Keratinocyte (primary cell): ENCODE results near the gene ZNF581. TPM values are rescaled to one million over a fixed set of nuclear protein-coding genes. Genes with fewer than 3 reads are reported as not detected.

Experiments used
- DNase-seq: peaks from one replicate; pipeline ENCODE4 v3.0.0-alpha.2; 2011; ENCODE audit warnings: low read depth, missing footprints, low spot score
- FAIRE-seq: peaks from 2 replicates; lab custom pipeline; 2011; peaks lifted over from hg19 to GRCh38; lab: Jason Lieb, UNC
- H2AFZ ChIP-seq: 2 replicates; pipeline ENCODE4 v1.6.0; 2012; ENCODE audit warnings: low read length, control low read depth, inconsistent platforms; ENCODE audit not compliant: control insufficient read depth
- H3K27ac ChIP-seq: 2 replicates; pipeline ENCODE4 v1.5.1; 2011; ENCODE audit warnings: low read length; ENCODE audit not compliant: control insufficient read depth, insufficient read depth
- H3K27me3 ChIP-seq: 3 replicates; pipeline ENCODE4 v1.6.0; 2011; ENCODE audit warnings: low read length; ENCODE audit not compliant: control insufficient read depth, insufficient read depth; ENCODE audit errors: extremely low read depth
- H3K36me3 ChIP-seq, 2 experiments: 2 replicates in 1 of 2; 3 replicates in 1 of 2; pipeline ENCODE4 v1.5.1; 2011; ENCODE audit warnings: low read length in 2 of 2, mild to moderate bottlenecking in 1 of 2; ENCODE audit not compliant: control insufficient read depth in 2 of 2, insufficient read depth in 2 of 2; ENCODE audit errors: extremely low read depth in 1 of 2
- H3K4me1 ChIP-seq: 3 replicates; pipeline ENCODE4 v1.5.1; 2011; ENCODE audit warnings: low read length; ENCODE audit not compliant: control insufficient read depth, insufficient read depth; ENCODE audit errors: extremely low read depth
- H3K4me2 ChIP-seq: 3 replicates; pipeline ENCODE4 v1.6.0; 2011; ENCODE audit warnings: low read depth, low read length; ENCODE audit not compliant: control insufficient read depth, insufficient read depth; ENCODE audit errors: extremely low read depth
- H3K4me3 ChIP-seq, 3 experiments: fragments of 200-600 bp in 1 of 3; sonication (generic) in 1 of 3; 2 replicates in 2 of 3; 3 replicates in 1 of 3; pipeline ENCODE4 v1.5.1; 2011 to 2016; ENCODE audit warnings: low read length in 3 of 3, mild to moderate bottlenecking in 3 of 3, control low read depth in 2 of 3, inconsistent platforms in 1 of 3, low read depth in 1 of 3, mixed read lengths in 1 of 3, mixed run types in 1 of 3, moderate library complexity in 1 of 3; ENCODE audit not compliant: control insufficient read depth in 2 of 3, insufficient read depth in 2 of 3; ENCODE audit errors: extremely low read depth in 1 of 3
- H3K79me2 ChIP-seq: 2 replicates; pipeline ENCODE4 v1.6.0; 2012; ENCODE audit warnings: low read length; ENCODE audit not compliant: control insufficient read depth, insufficient read depth
- H3K9ac ChIP-seq: 3 replicates; pipeline ENCODE4 v1.6.0; 2011; ENCODE audit warnings: low read length; ENCODE audit not compliant: control insufficient read depth, insufficient read depth; ENCODE audit errors: extremely low read depth
- H3K9me1 ChIP-seq: 3 replicates; pipeline ENCODE4 v1.6.0; 2011; ENCODE audit warnings: low read length; ENCODE audit not compliant: control insufficient read depth, insufficient read depth; ENCODE audit errors: extremely low read depth
- H3K9me3 ChIP-seq: 2 replicates; pipeline ENCODE4 v1.5.1; 2012; ENCODE audit warnings: low read depth, low read length; ENCODE audit not compliant: control insufficient read depth
- H4K20me1 ChIP-seq: 3 replicates; pipeline ENCODE4 v1.6.0; 2011; ENCODE audit warnings: low read length; ENCODE audit not compliant: control insufficient read depth, insufficient read depth; ENCODE audit errors: extremely low read depth
- CTCF ChIP-seq, 3 experiments: IDR thresholded peaks in 1 of 3; conservative IDR thresholded peaks in 1 of 3; optimal IDR thresholded peaks in 1 of 3; 2 replicates in 2 of 3; 3 replicates in 1 of 3; pipeline versions ENCODE3 to v1.5.1; 2011; ENCODE audit warnings: low read length in 3 of 3, mild to moderate bottlenecking in 3 of 3, moderate library complexity in 2 of 3, control low read depth in 1 of 3, inconsistent platforms in 1 of 3; ENCODE audit not compliant: insufficient read depth in 2 of 3; ENCODE audit errors: extremely low read depth in 1 of 3
- EZH2 ChIP-seq: IDR thresholded peaks from one replicate; pipeline ENCODE4 v1.6.1; 2012; ENCODE audit warnings: inconsistent platforms, mild to moderate bottlenecking, low read length, moderate library complexity
- dilution Hi-C: fragments of 300-500 bp; cut with MboI; formaldehyde crosslinking; loops from one replicate; pipeline ENCODE4 v1.7.0; 2020; ENCODE audit warnings: low sequenced_read_pairs; ENCODE audit not compliant: extremely low pct_ligation_motif_present
- polyA plus RNA-seq, 5 experiments: library from polyadenylated mRNA; depleted of rRNA in 3 of 5; stranded (reverse) in 3 of 5; stranded (forward) in 1 of 5; unstranded in 1 of 5; fragments of >200 nt; gene quantifications; 1 replicate in 1 of 5; 2 replicates in 3 of 5; 3 replicates in 1 of 5; pipeline versions ENCODE4 v1.2.1 to v1.2.3, GENCODE V29; 2011 to 2012; ENCODE audit warnings: missing spikeins in 2 of 5, low read depth in 1 of 5, low replicate concordance in 1 of 5

ZNF581 gene
- polyA plus RNA-seq, 1 donor (not counting 4 experiments of a cell fraction or from before 2014, with no cell fraction given) = 14.8 TPM

GRCh38 chr19:55637534-55637933, 5.9 kb upstream of the ZNF581 start:
- peaks cover 0 to 2% of the 10 kb centered on the region in 2 experiments for H3K36me3 ChIP-seq
- dilution Hi-C loops = no loop called here
- no peaks in the 10 kb centered on the region for H4K20me1 ChIP-seq
- no peak for DNase-seq
- H3K4me3 ChIP-seq = no peak overlapping the region
- no peak overlapping the region for H3K9ac ChIP-seq
- peaks cover 2% of the 10 kb centered on the region for H3K9me1 ChIP-seq
- FAIRE-seq = no peak
- H3K4me1 ChIP-seq = peaks cover 25% of the 10 kb centered on the region
- no peak for TF ChIP-seq EZH2
- no peak for TF ChIP-seq CTCF (optimal IDR thresholded peaks at IDR 0.05 in 1 of 3, IDR thresholded peaks at IDR 0.05 in 1 of 3, conservative IDR thresholded peaks at IDR 0.05 in 1 of 3; ENCODE audit: extremely low read depth in 1 of 3, insufficient read depth in 2 of 3, low read length in 3 of 3)
- H3K27ac ChIP-seq = no peak overlapping the region
- peaks cover 40% of the 10 kb centered on the region for H3K79me2 ChIP-seq
- H2AFZ ChIP-seq = no peak overlapping the region
- no peaks in the 10 kb centered on the region for H3K27me3 ChIP-seq
- H3K4me2 ChIP-seq = no peak overlapping the region
- no peaks in the 10 kb centered on the region for H3K9me3 ChIP-seq

- Histone ChIP-seq H3K4me2 (no peak overlapping the region), H3K9me1 (peaks cover 2% of the 10 kb centered on the region), H2AFZ (no peak overlapping the region), H4K20me1 (no peaks in the 10 kb centered on the region), H3K27me3 (no peaks in the 10 kb centered on the region), H3K27ac (no peak overlapping the region), H3K79me2 (peaks cover 48% of the 10 kb centered on the region), H3K36me3 (peaks cover 0 to 2% of the 10 kb centered on the region in 2 experiments), H3K9me3 (no peaks in the 10 kb centered on the region), H3K4me3 (no peak overlapping the region), H3K4me1 (peaks cover 32% of the 10 kb centered on the region), H3K9ac (no peak overlapping the region)
- DNase-seq (no peak), FAIRE-seq (no peak)
- TF ChIP-seq EZH2 (no peak), CTCF (optimal IDR thresholded peaks at IDR 0.05 in 1 of 3, IDR thresholded peaks at IDR 0.05 in 1 of 3, conservative IDR thresholded peaks at IDR 0.05 in 1 of 3; ENCODE audit: extremely low read depth in 1 of 3, insufficient read depth in 2 of 3, low read length in 3 of 3) (peak; percentile 49 to 71 (median 54))
- dilution Hi-C loops = no loop called here
These were observed 4.5 kb upstream of the ZNF581 start for GRCh38 chr19:55638864-55639359.
